Lower leg skin (tissue), 3 donors: Measurements from ENCODE around the gene FAM186B.

ENCODE experiments used
- POLR2A ChIP-seq, 2 donors: fragments of 450-650 bp; IDR thresholded peaks; one replicate each; pipeline ENCODE4 v1.6.1; 2016 to 2017; ENCODE audit warnings: antibody characterized with exemption in 2 of 2, mild to moderate bottlenecking in 1 of 2, moderate library complexity in 1 of 2
- TF ChIP-seq, protein P1 (sequence below), 3 donors: fragments of 450-650 bp; IDR thresholded peaks; one replicate each; pipeline ENCODE4 v1.5.1; 2016; ENCODE audit warnings: antibody characterized with exemption in 3 of 3, mild to moderate bottlenecking in 3 of 3, moderate library complexity in 2 of 3

DNA sequence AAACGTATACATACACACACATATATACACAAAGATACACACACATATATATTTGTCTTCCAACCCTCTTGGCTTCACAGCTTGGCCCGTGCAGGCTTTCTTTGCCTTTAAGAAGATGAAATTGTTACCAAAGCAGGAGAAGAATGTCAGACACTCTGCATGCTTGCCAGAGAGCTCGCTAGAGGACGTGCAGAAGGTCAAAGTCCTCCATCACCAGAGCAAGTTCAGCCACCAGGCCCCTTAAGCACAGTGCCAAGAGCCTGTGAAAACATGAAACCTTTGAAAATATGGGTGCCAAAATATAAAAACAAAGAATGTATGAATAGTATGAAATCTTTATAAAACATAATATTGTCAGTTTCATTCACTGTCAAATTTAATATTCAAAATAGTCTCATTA is 22.6 kb downstream of the FAM186B start:
- TF ChIP-seq, protein P1, sequence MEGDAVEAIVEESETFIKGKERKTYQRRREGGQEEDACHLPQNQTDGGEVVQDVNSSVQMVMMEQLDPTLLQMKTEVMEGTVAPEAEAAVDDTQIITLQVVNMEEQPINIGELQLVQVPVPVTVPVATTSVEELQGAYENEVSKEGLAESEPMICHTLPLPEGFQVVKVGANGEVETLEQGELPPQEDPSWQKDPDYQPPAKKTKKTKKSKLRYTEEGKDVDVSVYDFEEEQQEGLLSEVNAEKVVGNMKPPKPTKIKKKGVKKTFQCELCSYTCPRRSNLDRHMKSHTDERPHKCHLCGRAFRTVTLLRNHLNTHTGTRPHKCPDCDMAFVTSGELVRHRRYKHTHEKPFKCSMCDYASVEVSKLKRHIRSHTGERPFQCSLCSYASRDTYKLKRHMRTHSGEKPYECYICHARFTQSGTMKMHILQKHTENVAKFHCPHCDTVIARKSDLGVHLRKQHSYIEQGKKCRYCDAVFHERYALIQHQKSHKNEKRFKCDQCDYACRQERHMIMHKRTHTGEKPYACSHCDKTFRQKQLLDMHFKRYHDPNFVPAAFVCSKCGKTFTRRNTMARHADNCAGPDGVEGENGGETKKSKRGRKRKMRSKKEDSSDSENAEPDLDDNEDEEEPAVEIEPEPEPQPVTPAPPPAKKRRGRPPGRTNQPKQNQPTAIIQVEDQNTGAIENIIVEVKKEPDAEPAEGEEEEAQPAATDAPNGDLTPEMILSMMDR (IDR thresholded peaks at IDR 0.05) = no peak
- no peak for TF ChIP-seq POLR2A (IDR thresholded peaks at IDR 0.05)
